Right lobe of liver (tissue), 4 donors: ENCODE results near the gene CPLX1.

ENCODE experiments used
- CTCF ChIP-seq, 4 donors: fragments of 200-600 bp in 3 of 4; fragments of 450-650 bp in 1 of 4; IDR thresholded peaks; one replicate each; pipeline versions ENCODE4 v1.5.1 to v1.8.0; 2016 to 2022; ENCODE audit warnings: antibody characterized with exemption in 4 of 4, mild to moderate bottlenecking in 2 of 4
- POLR2A ChIP-seq: fragments of 450-650 bp; IDR thresholded peaks from one replicate; pipeline ENCODE4 v1.6.1; 2017; ENCODE audit warnings: antibody characterized with exemption, mild to moderate bottlenecking
- donor health status: DM: no; HTN: no; CAD: no.
- donor health status: DM: no; HTN: no; CAD: no.
- donor health status: DM: no; HTN: yes; CAD: no.

GRCh38 chr4:818106-818921 is 7.6 kb downstream of the CPLX1 start:
- TF ChIP-seq CTCF (IDR thresholded peaks at IDR 0.05) (no peak), POLR2A (no peak)
